Posterior cingulate gyrus (tissue), 11 donors: Measurements from ENCODE around the gene CPEB4.

Source experiments
- DNase-seq, 10 donors: peaks; one replicate each; pipeline versions ENCODE4 v3.0.0 to v3.0.0-alpha.2; 2020 to 2021; ENCODE audit warnings: mixed read lengths in 3 of 10
- intact Hi-C: fragments of 100-400 bp; cut with DNase I; formaldehyde crosslinking; loops from one replicate; pipeline ENCODE4 v1.15.1; 2023

Gene CPEB4

GRCh38 chr5:173887610-173888472 lies at the start of gene CPEB4:
CPEB4 (plus strand) TSS chr5:173888349; CDS start chr5:173889734, 1,385 bp downstream.
- peak; percentile 97 to 100 (median 99) for DNase-seq
- intact Hi-C loops = loop anchor here (5.0 to 10.0 kb wide), 2 partner anchors 103 to 216 kb away; no protein-coding TSS in a partner anchor

GRCh38 chr5:173839117-173839713 lies 48.9 kb upstream of the CPEB4 start:
- intact Hi-C loops = no loop called here
- no peak for DNase-seq

GRCh38 chr5:173840111-173840983 lies 47.8 kb upstream of the CPEB4 start:
- DNase-seq = no peak
- intact Hi-C loops = no loop called here

GRCh38 chr5:173841710-173842109 lies 46.4 kb upstream of the CPEB4 start:
- DNase-seq = no peak
- intact Hi-C loops = no loop called here

- no peak for DNase-seq
- intact Hi-C loops = no loop called here
Observed at GRCh38 chr5:173843794-173844193, 44.4 kb upstream of the CPEB4 start.

GRCh38 chr5:173845321-173845720 lies 42.8 kb upstream of the CPEB4 start:
- intact Hi-C loops = no loop called here

GRCh38 chr5:173846929-173847501 lies 41.1 kb upstream of the CPEB4 start:
- intact Hi-C loops = no loop called here
- no peak for DNase-seq

More at GRCh38 chr5:173845321-173845720, 42.8 kb upstream of the CPEB4 start:
- no peak for DNase-seq

GRCh38 chr5:173848986-173849596 lies 39.1 kb upstream of the CPEB4 start:
- intact Hi-C loops = no loop called here
- DNase-seq = no peak

- intact Hi-C loops = no loop called here
- DNase-seq = no peak
Observed at GRCh38 chr5:173849908-173850307, 38.2 kb upstream of the CPEB4 start.

- intact Hi-C loops = no loop called here
- DNase-seq = no peak
Observed at GRCh38 chr5:173850659-173851058, 37.5 kb upstream of the CPEB4 start.

GRCh38 chr5:173851595-173852243 lies 36.4 kb upstream of the CPEB4 start:
- intact Hi-C loops = no loop called here
- DNase-seq = no peak

GRCh38 chr5:173852790-173853359 lies 35.3 kb upstream of the CPEB4 start:
- intact Hi-C loops = no loop called here
- DNase-seq = no peak

GRCh38 chr5:173853370-173854131 lies 34.6 kb upstream of the CPEB4 start:
- intact Hi-C loops = no loop called here
- DNase-seq = no peak

GRCh38 chr5:173855162-173855994 lies 32.8 kb upstream of the CPEB4 start:
- intact Hi-C loops = no loop called here
- no peak for DNase-seq

GRCh38 chr5:173855995-173856656 lies 32.0 kb upstream of the CPEB4 start:
- intact Hi-C loops = no loop called here
- no peak for DNase-seq

GRCh38 chr5:173857234-173857633 lies 30.9 kb upstream of the CPEB4 start:
- no peak for DNase-seq
- intact Hi-C loops = no loop called here

- intact Hi-C loops = no loop called here
- no peak for DNase-seq
Observed at GRCh38 chr5:173858021-173858669, 30.0 kb upstream of the CPEB4 start.
